Skeletal muscle tissue (tissue), 4 donors: Measurements from ENCODE around the gene P3H1. TPM values are rescaled to one million over a fixed set of nuclear protein-coding genes. Genes with fewer than 3 reads are reported as not detected.

Source experiments
- H3K27ac ChIP-seq: one replicate; pipeline ENCODE4 v1.7.0; 2013; ENCODE audit warnings: mild to moderate bottlenecking, low read depth, low read length, inconsistent platforms
- H3K27me3 ChIP-seq, 3 donors: one replicate each; pipeline ENCODE4 v1.7.0; 2013; ENCODE audit warnings: low read length in 3 of 3; ENCODE audit not compliant: control insufficient read depth in 3 of 3, insufficient read depth in 3 of 3
- H3K36me3 ChIP-seq, 3 donors: one replicate each; pipeline ENCODE4 v1.7.0; 2013; ENCODE audit warnings: low read length in 3 of 3; ENCODE audit not compliant: control insufficient read depth in 3 of 3, insufficient read depth in 3 of 3
- H3K4me1 ChIP-seq, 3 donors: one replicate each; pipeline ENCODE4 v1.7.0; 2013; ENCODE audit warnings: low read length in 3 of 3, mild to moderate bottlenecking in 3 of 3; ENCODE audit not compliant: control insufficient read depth in 3 of 3, insufficient read depth in 3 of 3
- H3K4me3 ChIP-seq, 3 donors: one replicate each; pipeline ENCODE4 v1.7.0; 2013; ENCODE audit warnings: low read length in 3 of 3
- H3K9ac ChIP-seq, 3 donors: one replicate each; pipeline ENCODE4 v1.7.0; 2013; ENCODE audit warnings: low read length in 3 of 3, mild to moderate bottlenecking in 3 of 3, moderate library complexity in 2 of 3, low read depth in 1 of 3
- H3K9me3 ChIP-seq, 3 donors: one replicate each; pipeline ENCODE4 v1.7.0; 2013; ENCODE audit warnings: low read length in 3 of 3; ENCODE audit not compliant: control insufficient read depth in 3 of 3
- total RNA-seq: library from RNA; depleted of rRNA; stranded (reverse); fragments of >200 nt; gene quantifications from one replicate; pipeline ENCODE4 v1.2.3, GENCODE V29; 2014
- donor health status: Osteomylitis.

The P3H1 gene
- total RNA-seq, 1 donor from 2014 or later, result 50.6 TPM

DNA sequence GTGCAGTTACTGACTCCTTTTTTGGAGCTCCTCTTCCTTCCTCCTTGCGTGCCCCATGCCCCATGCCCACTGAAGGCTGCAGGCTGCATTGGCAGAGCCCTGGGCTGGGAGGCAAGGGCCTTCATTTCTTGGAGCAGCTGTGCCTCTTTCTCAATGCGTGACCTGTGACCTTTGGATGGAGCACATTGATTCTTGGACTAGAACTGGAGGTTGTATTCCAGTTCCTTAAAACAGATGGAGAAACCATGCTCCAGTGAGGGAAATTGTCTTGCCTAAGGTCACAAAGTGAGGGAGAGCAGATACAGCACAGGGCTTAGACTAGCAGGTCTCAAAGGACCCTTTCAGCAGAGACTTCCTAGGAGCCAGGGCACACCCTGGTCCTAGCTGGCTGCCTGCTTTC, 27.0 kb upstream of the P3H1 start:
- H3K27me3 ChIP-seq, result no peaks in the 10 kb centered on the region
- H3K9me3 ChIP-seq, result no peaks in the 10 kb centered on the region
- peaks cover 0 to 2% (median 0%) of the 10 kb centered on the region in 3 donors for H3K4me1 ChIP-seq
- no peak overlapping the region for H3K9ac ChIP-seq
- no peak overlapping the region for H3K27ac ChIP-seq
- no peak overlapping the region for H3K4me3 ChIP-seq
- no peaks in the 10 kb centered on the region for H3K36me3 ChIP-seq

DNA sequence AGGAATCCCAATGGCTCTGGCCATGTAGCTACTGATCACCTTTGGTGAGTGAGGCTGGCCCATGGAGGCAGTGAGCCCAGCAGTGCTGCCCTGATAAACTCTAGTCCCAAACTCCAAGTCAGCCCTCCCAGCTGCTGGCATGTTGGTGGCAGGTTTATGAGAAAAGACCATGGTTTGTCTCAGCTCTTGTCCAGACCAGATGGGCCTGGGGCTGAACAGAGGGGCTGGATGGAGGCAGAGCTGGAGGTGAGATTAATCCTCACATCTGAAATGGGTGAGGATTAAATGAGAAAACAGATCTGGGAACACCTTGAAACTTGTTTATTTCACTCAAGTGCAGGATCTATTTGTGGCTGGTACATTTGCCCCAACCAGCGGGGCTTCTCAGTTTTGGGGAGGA, 21.2 kb upstream of the P3H1 start:
- Histone ChIP-seq H3K9ac (no peak overlapping the region), H3K9me3 (no peaks in the 10 kb centered on the region), H3K27me3 (peaks cover 0 to 15% (median 0%) of the 10 kb centered on the region in 3 donors), H3K4me1 (peaks cover 9 to 16% (median 12%) of the 10 kb centered on the region in 3 donors), H3K4me3 (no peak overlapping the region), H3K36me3 (no peaks in the 10 kb centered on the region), H3K27ac (no peak overlapping the region)

DNA sequence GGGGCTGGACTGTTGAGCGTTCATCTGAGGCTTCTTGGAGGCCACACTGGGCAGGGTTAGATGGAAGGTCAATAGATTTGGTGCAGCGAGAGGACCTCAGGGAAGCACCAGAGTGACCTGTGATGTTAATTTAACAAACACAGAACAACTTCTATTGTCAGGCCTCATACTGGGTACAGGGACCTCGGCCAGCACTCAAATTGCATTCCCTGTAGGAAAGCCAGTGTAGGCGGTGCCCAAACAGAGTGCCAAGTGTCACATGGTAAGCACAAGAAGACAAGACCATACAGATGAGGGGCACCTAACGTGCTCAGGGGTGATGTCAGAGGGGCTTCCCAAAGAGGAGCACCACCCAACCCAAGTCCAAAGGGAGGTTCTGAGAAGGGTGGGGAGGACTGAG, 19.3 kb upstream of the P3H1 start:
- H3K4me3 ChIP-seq, result no peak overlapping the region
- H3K9me3 ChIP-seq, result no peaks in the 10 kb centered on the region
- H3K9ac ChIP-seq, result no peak overlapping the region
- no peak overlapping the region for H3K27ac ChIP-seq
- peaks cover 9 to 16% (median 12%) of the 10 kb centered on the region in 3 donors for H3K4me1 ChIP-seq
- peaks cover 0 to 15% (median 0%) of the 10 kb centered on the region in 3 donors for H3K27me3 ChIP-seq
- H3K36me3 ChIP-seq, result peaks cover 0 to 3% (median 3%) of the 10 kb centered on the region in 3 donors

DNA sequence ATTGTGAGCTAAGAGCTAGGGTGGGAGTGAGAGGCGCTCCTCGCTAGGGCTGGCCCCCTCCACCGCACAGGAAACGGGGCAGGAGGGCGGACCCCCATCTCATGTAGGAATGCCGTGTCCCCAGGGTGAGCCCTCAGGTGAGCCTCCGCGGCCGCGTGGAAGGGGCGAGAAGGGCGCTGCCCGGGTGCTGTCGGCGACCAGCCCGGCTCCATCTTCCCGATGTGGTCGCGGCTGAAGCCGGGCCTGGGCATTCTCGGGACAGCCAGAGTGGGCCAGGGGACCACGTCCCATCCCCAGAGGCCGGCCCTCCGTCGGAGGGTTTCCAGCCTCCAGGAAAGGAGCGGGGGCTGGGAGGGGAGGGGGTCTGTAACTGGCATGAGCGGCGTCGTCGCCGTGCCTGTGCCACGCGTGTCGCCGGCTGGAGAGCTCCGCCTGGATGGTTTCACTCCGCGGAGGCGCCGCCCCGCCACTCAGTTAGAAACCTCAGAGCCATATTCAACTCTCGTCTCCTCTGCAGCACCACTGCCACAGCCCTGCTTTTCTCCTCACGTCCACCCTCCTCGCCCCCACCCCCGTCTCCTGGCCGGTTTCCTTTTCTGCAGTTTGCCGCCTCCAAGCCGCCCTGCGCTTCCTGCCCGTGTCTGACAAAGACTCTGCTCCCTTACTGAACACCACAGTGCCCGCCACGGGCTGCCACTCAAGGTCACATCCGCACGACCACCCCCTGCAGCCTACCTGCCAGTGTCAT, 18.3 kb upstream of the P3H1 start, which contains the start of gene TMEM269:
Gene TMEM269 (plus strand): TSS at position 46 of the 748 bp plus-strand sequence. CDS start 4,903 bp downstream, outside the sequence.
- Histone ChIP-seq H3K9me3 (no peaks in the 10 kb centered on the region), H3K27ac (no peak within 1 kb of the TSS), H3K4me3 (peak within 1 kb of the TSS; percentile 55 to 66 (median 61)), H3K9ac (peak within 1 kb of the TSS in 2 of 3 donors; percentile 30 to 62), H3K4me1 (peaks cover 9 to 16% (median 12%) of the 10 kb centered on the region in 3 donors), H3K36me3 (peaks cover under 1 to 6% (median 4%) of the 10 kb centered on the region in 3 donors), H3K27me3 (peaks cover 0 to 15% (median 0%) of the 10 kb centered on the region in 3 donors)

DNA sequence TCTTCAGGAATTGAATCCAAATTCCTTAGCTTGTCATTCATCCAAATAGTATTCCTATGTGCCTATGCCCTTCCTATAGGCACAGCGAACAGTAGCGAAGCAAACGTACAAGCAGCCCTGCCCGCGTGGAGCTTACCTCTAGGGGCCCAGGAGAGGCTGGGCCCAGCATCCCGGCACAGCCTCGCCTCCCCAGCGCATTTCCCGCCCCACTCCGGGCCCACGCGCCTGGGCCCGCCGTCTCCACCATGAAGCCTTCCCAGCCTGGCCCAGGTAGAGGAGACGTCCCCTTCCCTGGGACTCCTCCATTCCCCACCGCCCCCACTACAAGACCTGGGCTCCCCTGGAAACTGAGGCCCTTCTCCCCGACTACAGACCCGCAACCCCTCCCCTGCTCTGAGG, 17.7 kb upstream of the P3H1 start:
- no peak overlapping the region for H3K27ac ChIP-seq
- H3K4me1 ChIP-seq, result peaks cover 9 to 16% (median 12%) of the 10 kb centered on the region in 3 donors
- no peaks in the 10 kb centered on the region for H3K9me3 ChIP-seq
- peaks cover 4 to 10% (median 6%) of the 10 kb centered on the region in 3 donors for H3K36me3 ChIP-seq
- H3K9ac ChIP-seq, result no peak overlapping the region
- peaks cover 0 to 15% (median 0%) of the 10 kb centered on the region in 3 donors for H3K27me3 ChIP-seq
- H3K4me3 ChIP-seq, result peak overlapping the region in 1 of 3 donors; percentile 66

DNA sequence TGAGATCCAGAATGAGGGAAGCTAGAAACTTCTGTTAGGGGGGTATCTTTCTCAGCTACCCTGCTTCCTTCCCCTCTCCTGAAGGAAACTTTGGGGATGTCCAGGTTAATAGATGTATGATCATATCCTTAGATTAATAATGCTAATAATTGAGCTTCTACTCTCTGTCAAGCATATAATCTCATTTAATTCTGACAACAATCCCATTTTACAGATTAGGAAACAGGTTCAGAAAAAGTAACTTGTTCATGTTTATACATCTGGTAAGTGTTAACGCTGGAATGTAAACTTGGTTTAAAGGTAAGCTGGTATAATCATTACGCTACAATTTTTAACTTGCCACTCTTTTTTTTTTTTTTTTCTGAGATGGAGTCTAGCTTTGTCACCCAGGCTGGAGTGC, 16.3 kb upstream of the P3H1 start:
- Histone ChIP-seq H3K27me3 (peaks cover 0 to 15% (median 0%) of the 10 kb centered on the region in 3 donors), H3K4me1 (peaks cover 9 to 16% (median 12%) of the 10 kb centered on the region in 3 donors), H3K27ac (no peak overlapping the region), H3K9me3 (no peaks in the 10 kb centered on the region), H3K9ac (no peak overlapping the region), H3K4me3 (no peak overlapping the region), H3K36me3 (peaks cover 4 to 13% (median 10%) of the 10 kb centered on the region in 3 donors)

DNA sequence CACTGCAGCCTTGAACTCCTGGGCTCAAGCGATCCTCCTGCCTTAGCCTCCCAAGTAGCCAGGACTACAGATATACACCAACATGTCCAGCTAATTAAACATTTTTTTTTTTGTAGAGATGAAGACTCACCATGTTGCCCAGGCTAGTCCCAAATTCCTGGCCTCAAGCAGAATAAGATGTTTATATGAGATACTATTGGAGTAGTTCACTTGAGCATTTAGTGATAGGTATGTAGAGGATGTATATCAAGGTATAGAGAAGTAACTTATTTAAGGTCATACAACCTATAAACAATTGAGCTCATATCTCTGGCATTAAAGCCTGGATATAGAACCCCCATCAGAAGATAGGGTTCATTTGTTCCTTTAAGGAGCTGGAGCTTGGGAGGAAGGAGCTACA, 13.3 kb upstream of the P3H1 start:
- Histone ChIP-seq H3K9me3 (no peaks in the 10 kb centered on the region), H3K27ac (no peak overlapping the region), H3K4me3 (no peak overlapping the region), H3K27me3 (peaks cover 0 to 4% (median 0%) of the 10 kb centered on the region in 3 donors), H3K36me3 (peaks cover 17 to 39% (median 37%) of the 10 kb centered on the region in 3 donors), H3K9ac (no peak overlapping the region), H3K4me1 (peaks cover 4 to 5% (median 5%) of the 10 kb centered on the region in 3 donors)

DNA sequence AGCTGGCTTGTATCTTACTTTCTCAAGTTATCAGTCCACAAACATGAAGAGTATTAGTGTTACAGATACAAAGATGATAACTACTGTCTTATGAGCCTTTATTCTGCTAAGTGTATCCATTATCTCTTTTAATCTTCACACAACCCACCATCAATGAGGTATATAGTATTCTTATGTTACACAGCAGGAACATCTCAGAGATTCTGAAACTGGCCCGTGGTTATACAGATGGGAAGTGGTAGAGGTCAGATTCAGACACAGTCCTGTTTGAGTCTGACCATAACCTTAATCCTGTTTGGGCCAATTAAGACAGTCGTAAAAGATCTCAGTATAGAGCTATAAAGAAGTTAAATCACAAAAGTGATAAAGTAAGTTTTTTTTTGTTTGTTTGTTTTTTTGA, 12.9 kb upstream of the P3H1 start:
- Histone ChIP-seq H3K27ac (no peak overlapping the region), H3K27me3 (no peaks in the 10 kb centered on the region), H3K4me3 (no peak overlapping the region), H3K9ac (no peak overlapping the region), H3K4me1 (peaks cover 0 to under 1% (median under 1%) of the 10 kb centered on the region in 3 donors), H3K9me3 (no peaks in the 10 kb centered on the region), H3K36me3 (peaks cover 20 to 43% (median 41%) of the 10 kb centered on the region in 3 donors)

DNA sequence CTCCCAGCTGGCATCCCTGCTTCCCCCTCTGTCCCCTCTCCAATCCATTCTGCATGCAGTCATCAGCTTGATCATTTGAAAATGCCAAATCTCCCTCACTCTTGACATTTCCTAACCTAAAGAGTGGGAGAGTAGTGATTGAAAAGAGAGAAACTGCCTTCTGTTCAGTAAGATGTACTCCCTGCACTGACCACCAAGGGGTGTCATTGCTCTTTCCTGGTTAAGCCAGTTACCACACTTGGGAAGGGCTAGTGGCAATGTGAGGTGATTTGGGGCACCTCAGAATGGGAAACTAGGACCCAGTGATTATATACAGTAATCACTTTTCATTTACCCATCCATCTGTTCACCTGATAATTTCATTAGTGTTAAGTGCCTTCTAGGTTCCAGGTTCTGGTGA, 11.0 kb upstream of the P3H1 start:
- Histone ChIP-seq H3K9ac (no peak overlapping the region), H3K4me1 (no peaks in the 10 kb centered on the region), H3K36me3 (peaks cover 26 to 50% (median 49%) of the 10 kb centered on the region in 3 donors), H3K27me3 (no peaks in the 10 kb centered on the region), H3K9me3 (no peaks in the 10 kb centered on the region), H3K27ac (no peak overlapping the region), H3K4me3 (no peak overlapping the region)

DNA sequence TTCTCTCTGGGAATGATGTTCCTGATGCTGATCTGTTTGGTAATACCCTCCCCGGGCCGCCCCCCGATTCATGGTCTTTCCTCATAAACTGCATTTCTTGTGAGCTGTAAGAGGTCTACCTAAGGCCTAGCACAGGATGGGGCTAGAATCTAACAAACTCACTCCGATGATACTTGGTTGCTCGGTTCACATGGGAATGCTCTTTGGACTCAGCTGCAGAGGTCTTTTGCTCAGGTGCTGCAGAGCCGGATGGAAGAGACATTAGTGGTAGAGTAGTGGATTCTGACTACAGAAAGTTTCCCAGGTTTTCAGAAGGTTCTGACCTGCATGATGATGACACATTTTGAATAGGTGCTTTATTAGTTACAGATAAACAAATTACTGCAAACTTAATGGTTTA, 9.7 kb upstream of the P3H1 start:
- Histone ChIP-seq H3K36me3 (peaks cover 23 to 49% (median 47%) of the 10 kb centered on the region in 3 donors), H3K27me3 (no peaks in the 10 kb centered on the region)

More for the DNA sequence above, 9.7 kb upstream of the P3H1 start:
- Histone ChIP-seq H3K4me3 (no peak overlapping the region), H3K9me3 (no peaks in the 10 kb centered on the region), H3K4me1 (no peaks in the 10 kb centered on the region), H3K9ac (no peak overlapping the region), H3K27ac (no peak overlapping the region)
